ENCODE measurements around the gene HYOU1. TPM values are rescaled to one million over a fixed set of nuclear protein-coding genes. Genes with fewer than 3 reads are reported as not detected.

Gene HYOU1
- total and polyA plus RNA-seq, 4 donors, result 46.6 to 252 (median 106) TPM

DNA sequence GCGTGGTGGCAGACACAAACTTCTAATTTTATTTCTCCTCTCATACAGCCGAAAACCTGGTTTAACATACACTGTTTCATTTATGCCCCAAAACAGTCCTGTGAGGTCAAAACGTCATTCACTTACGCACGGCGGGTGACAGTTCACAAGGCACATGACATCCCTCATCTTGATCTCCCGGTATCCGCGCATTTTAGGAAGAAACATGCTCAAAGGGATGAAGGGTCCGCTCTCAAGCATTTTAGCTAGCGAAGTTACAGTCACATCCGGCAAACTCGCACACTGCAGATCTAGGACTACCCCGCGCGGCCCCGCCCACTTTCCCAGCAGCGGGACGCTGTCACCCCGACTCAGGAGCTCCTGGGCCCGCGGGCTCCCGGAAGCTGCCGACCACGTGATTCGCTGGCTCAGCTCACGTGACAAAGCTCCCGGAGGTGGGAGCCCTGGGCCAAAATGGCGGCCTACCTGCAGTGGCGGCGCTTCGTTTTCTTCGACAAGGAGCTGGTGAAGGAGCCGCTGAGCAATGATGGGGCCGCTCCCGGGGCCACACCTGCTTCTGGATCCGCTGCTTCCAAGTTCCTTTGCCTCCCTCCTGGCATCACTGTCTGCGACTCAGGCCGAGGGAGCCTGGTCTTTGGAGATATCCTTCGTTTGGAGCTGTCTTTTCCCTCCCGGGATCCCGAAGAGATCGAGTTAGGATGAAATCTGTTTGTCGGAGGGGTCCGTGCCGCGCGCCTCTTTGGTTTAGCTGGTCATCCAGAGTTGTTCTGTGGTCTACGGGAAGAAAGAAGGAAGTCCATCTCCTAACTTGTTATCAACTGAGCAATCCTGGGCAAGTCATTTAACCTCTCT is 10.6 kb upstream of the HYOU1 start, which contains the start of gene VPS11:
Gene VPS11 (plus strand): TSS at position 448 of the 852 bp plus-strand sequence. CDS start 6 bp downstream, at position 454.
- Histone ChIP-seq H3K27me3 (ENCODE audit: control insufficient read depth in 3 of 3, insufficient read depth in 3 of 3, low read length in 2 of 3) (no peaks in the 10 kb centered on the region), H3K36me3 (ENCODE audit: control insufficient read depth in 4 of 4, insufficient read depth in 4 of 4, low read length in 4 of 4) (peaks cover 8 to 19% (median 15%) of the 10 kb centered on the region in 4 donors), H3K9me3 (ENCODE audit: control insufficient read depth in 4 of 4, insufficient read depth in 3 of 4, low read length in 3 of 4) (no peaks in the 10 kb centered on the region), H3K4me3 (peak within 1 kb of the TSS; percentile 95), H3K9ac (ENCODE audit: insufficient read depth in 1 of 2, low read length in 2 of 2) (peak within 1 kb of the TSS in 1 of 2 donors; percentile 84), H3K4me1 (ENCODE audit: control insufficient read depth in 5 of 5, insufficient read depth in 5 of 5, low read length in 5 of 5) (peaks cover 0 to 11% (median 4%) of the 10 kb centered on the region in 5 donors), H3K27ac (ENCODE audit: low read depth in 1 of 2, low read length in 1 of 2) (peak within 1 kb of the TSS; percentile 85 to 87)
- peak; percentile 96 to 97 (median 97) for DNase-seq
- 0% methylated on average over 49 of the region's 49 CpGs for WGBS, 2 donors
- peak; percentile 98 for ATAC-seq (ENCODE audit: insufficient read depth, low FRiP score)
- TF ChIP-seq, protein P1, sequence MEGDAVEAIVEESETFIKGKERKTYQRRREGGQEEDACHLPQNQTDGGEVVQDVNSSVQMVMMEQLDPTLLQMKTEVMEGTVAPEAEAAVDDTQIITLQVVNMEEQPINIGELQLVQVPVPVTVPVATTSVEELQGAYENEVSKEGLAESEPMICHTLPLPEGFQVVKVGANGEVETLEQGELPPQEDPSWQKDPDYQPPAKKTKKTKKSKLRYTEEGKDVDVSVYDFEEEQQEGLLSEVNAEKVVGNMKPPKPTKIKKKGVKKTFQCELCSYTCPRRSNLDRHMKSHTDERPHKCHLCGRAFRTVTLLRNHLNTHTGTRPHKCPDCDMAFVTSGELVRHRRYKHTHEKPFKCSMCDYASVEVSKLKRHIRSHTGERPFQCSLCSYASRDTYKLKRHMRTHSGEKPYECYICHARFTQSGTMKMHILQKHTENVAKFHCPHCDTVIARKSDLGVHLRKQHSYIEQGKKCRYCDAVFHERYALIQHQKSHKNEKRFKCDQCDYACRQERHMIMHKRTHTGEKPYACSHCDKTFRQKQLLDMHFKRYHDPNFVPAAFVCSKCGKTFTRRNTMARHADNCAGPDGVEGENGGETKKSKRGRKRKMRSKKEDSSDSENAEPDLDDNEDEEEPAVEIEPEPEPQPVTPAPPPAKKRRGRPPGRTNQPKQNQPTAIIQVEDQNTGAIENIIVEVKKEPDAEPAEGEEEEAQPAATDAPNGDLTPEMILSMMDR (IDR thresholded peaks at IDR 0.05; ENCODE audit: control extremely low read depth, extremely low read depth), result no peak

DNA sequence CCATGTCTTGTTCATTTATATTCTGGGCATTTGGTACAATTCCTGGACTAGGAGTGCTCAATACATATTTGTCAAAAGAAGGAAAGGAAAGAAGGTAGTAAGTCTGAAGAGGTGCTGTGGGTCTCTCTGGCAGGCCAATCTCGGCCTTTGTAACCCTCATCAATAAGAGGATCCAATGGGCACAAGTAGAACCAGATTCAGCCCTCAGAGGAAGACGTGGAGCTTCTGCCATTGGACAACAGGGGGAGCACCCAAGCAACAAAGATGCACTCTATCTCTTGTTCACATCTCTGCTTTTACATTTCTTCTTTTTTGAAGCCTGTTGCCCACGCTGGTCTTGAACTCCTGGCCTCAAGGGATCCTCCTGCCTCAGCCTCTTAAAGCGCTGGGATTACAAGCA is 8.4 kb upstream of the HYOU1 start:
- TF ChIP-seq, protein P1 (IDR thresholded peaks at IDR 0.05; ENCODE audit: control extremely low read depth, extremely low read depth), result no peak
- Histone ChIP-seq H3K9me3 (ENCODE audit: control insufficient read depth in 4 of 4, insufficient read depth in 3 of 4, low read length in 3 of 4) (no peaks in the 10 kb centered on the region), H3K9ac (ENCODE audit: insufficient read depth in 1 of 2, low read length in 2 of 2) (no peak overlapping the region), H3K27ac (ENCODE audit: low read depth in 1 of 2, low read length in 1 of 2) (no peak overlapping the region), H3K27me3 (ENCODE audit: control insufficient read depth in 3 of 3, insufficient read depth in 3 of 3, low read length in 2 of 3) (no peaks in the 10 kb centered on the region), H3K36me3 (ENCODE audit: control insufficient read depth in 4 of 4, insufficient read depth in 4 of 4, low read length in 4 of 4) (peaks cover 0 to 7% (median 5%) of the 10 kb centered on the region in 4 donors), H3K4me1 (ENCODE audit: control insufficient read depth in 5 of 5, insufficient read depth in 5 of 5, low read length in 5 of 5) (peaks cover 0 to 11% (median 5%) of the 10 kb centered on the region in 5 donors), H3K4me3 (no peak overlapping the region)
- ATAC-seq (ENCODE audit: insufficient read depth, low FRiP score), result no peak
- DNase-seq, result peak in 1 of 3 donors; percentile 11
- WGBS, 2 donors, result 69 to 86% methylated on average over 4 of the region's 4 CpGs

DNA sequence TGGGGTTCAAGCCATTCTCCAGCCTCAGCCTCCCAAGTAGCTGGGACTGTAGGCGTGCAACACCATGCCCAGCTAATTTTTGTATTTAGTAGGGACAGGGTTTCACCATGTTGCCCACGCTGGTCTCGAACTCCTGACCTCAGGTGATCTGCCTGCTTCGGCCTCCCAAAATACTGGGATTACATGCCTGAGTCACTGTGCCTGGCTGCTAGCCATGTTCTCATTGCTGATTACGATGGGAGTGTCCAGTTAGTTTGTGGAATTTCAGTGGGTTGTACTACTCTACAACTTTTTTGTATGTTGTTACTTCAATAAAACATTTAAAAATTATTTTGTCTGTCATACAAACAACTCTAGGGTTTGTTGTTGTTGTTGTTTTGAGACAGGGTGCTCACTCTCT is 5.8 kb upstream of the HYOU1 start:
- WGBS, 2 donors, result 79 to 86% methylated on average over 5 of the region's 5 CpGs
- Histone ChIP-seq H3K4me1 (ENCODE audit: control insufficient read depth in 5 of 5, insufficient read depth in 5 of 5, low read length in 5 of 5) (peaks cover 0 to 11% (median 7%) of the 10 kb centered on the region in 5 donors), H3K36me3 (ENCODE audit: control insufficient read depth in 4 of 4, insufficient read depth in 4 of 4, low read length in 4 of 4) (peaks cover 0 to 3% (median under 1%) of the 10 kb centered on the region in 4 donors), H3K4me3 (no peak overlapping the region), H3K27me3 (ENCODE audit: control insufficient read depth in 3 of 3, insufficient read depth in 3 of 3, low read length in 2 of 3) (no peaks in the 10 kb centered on the region), H3K9ac (ENCODE audit: insufficient read depth in 1 of 2, low read length in 2 of 2) (no peak overlapping the region), H3K9me3 (ENCODE audit: control insufficient read depth in 4 of 4, insufficient read depth in 3 of 4, low read length in 3 of 4) (no peaks in the 10 kb centered on the region), H3K27ac (ENCODE audit: low read depth in 1 of 2, low read length in 1 of 2) (no peak overlapping the region)
- TF ChIP-seq, protein P1 (IDR thresholded peaks at IDR 0.05; ENCODE audit: control extremely low read depth, extremely low read depth), result no peak
- ATAC-seq (ENCODE audit: insufficient read depth, low FRiP score) (no peak), DNase-seq (no peak)

All from lung (tissue), 12 donors.